H1 (cell line): Measurements from ENCODE around the gene RAET1E. TPM values are rescaled to one million over a fixed set of nuclear protein-coding genes. Genes with fewer than 3 reads are reported as not detected.

ENCODE experiments used
- CTCF ChIA-PET: fragments of 300-600 bp; sonication (Branson Sonifier 250); formaldehyde crosslinking; loops from one replicate; lab custom pipeline; 2021; ENCODE audit not compliant: partially characterized antibody; lab: Charles Lee
- POLR2A ChIA-PET: fragments of 300-600 bp; sonication (Branson Sonifier 250); formaldehyde crosslinking; loops from one replicate; lab custom pipeline; 2021; ENCODE audit warnings: inconsistent platforms; ENCODE audit not compliant: partially characterized antibody; lab: Charles Lee
- DNase-seq, 2 experiments: peaks; one replicate each; pipeline versions ENCODE4 v3.0.0 to v3.0.0-alpha.2; 2010 to 2022; ENCODE audit warnings: low spot score in 2 of 2, low read depth in 1 of 2, mixed read lengths in 1 of 2
- FAIRE-seq: peaks from 2 replicates; lab custom pipeline; 2011; peaks lifted over from hg19 to GRCh38; lab: Jason Lieb, UNC
- H2AFZ ChIP-seq: 2 replicates; pipeline ENCODE4 v1.8.1; 2012; ENCODE audit warnings: low read length, inconsistent platforms
- H2AK5ac ChIP-seq: 2 replicates; pipeline ENCODE4 v1.6.1; 2013; ENCODE audit warnings: low read depth, low read length
- H2BK120ac ChIP-seq: replicated peaks from 2 replicates; pipeline ENCODE3; 2013; ENCODE audit warnings: low read depth, low read length, inconsistent platforms
- H2BK12ac ChIP-seq: 2 replicates; pipeline ENCODE4 v1.6.1; 2013; ENCODE audit warnings: low read depth, low read length
- H2BK15ac ChIP-seq: 2 replicates; pipeline ENCODE4 v1.6.1; 2013; ENCODE audit warnings: low read length
- H2BK20ac ChIP-seq: 2 replicates; pipeline ENCODE4 v1.6.1; 2013; ENCODE audit warnings: low read length
- H2BK5ac ChIP-seq: 2 replicates; pipeline ENCODE4 v1.6.1; 2013; ENCODE audit warnings: low read depth, low read length
- H3K14ac ChIP-seq: 2 replicates; pipeline ENCODE4 v1.6.1; 2013; ENCODE audit warnings: inconsistent platforms; ENCODE audit not compliant: insufficient read length
- H3K18ac ChIP-seq: 2 replicates; pipeline ENCODE4 v1.6.1; 2013; ENCODE audit warnings: low read length; ENCODE audit errors: extremely low read depth
- H3K23ac ChIP-seq: 2 replicates; pipeline ENCODE4 v1.6.1; 2013; ENCODE audit warnings: inconsistent platforms; ENCODE audit not compliant: insufficient read length
- H3K23me2 ChIP-seq: 2 replicates; pipeline ENCODE4 v1.6.1; 2013; ENCODE audit warnings: low read depth, low read length
- H3K27ac ChIP-seq: 2 replicates; pipeline ENCODE4 v1.6.1; 2011; ENCODE audit warnings: low read depth, low read length, inconsistent platforms
- H3K27me3 ChIP-seq, 4 experiments: replicated peaks in 1 of 4; 1 replicate in 1 of 4; 2 replicates in 3 of 4; pipeline versions ENCODE4 v1.6.1 to v1.8.1; 2011 to 2013; ENCODE audit warnings: low read length in 3 of 4, mild to moderate bottlenecking in 3 of 4, inconsistent platforms in 2 of 4, mixed read lengths in 2 of 4, moderate library complexity in 1 of 4; ENCODE audit not compliant: control insufficient read depth in 3 of 4, insufficient read depth in 3 of 4; ENCODE audit errors: extremely low read depth in 1 of 4
- H3K36me3 ChIP-seq, 4 experiments: 2 replicates each; pipeline versions ENCODE4 v1.6.1 to v1.8.1; 2011 to 2013; ENCODE audit warnings: mild to moderate bottlenecking in 4 of 4, low read length in 3 of 4, moderate library complexity in 2 of 4, control low read depth in 1 of 4, inconsistent platforms in 1 of 4; ENCODE audit not compliant: insufficient read depth in 4 of 4, control insufficient read depth in 2 of 4
- H3K4ac ChIP-seq: replicated peaks from 2 replicates; pipeline ENCODE3; 2013; ENCODE audit warnings: low read length, low read depth, mixed read lengths, inconsistent platforms; ENCODE audit not compliant: insufficient read length
- H3K4me1 ChIP-seq, 4 experiments: replicated peaks in 1 of 4; 1 replicate in 1 of 4; 2 replicates in 3 of 4; pipeline versions ENCODE4 v1.6.1 to v1.8.1; 2011 to 2013; ENCODE audit warnings: low read length in 3 of 4, inconsistent platforms in 2 of 4, mixed read lengths in 1 of 4; ENCODE audit not compliant: insufficient read depth in 4 of 4, control insufficient read depth in 3 of 4
- H3K4me2 ChIP-seq, 2 experiments: 2 replicates each; pipeline versions ENCODE4 v1.6.1 to v1.8.1; 2011 to 2013; ENCODE audit warnings: low read depth in 2 of 2, low read length in 2 of 2, control low read depth in 1 of 2, inconsistent platforms in 1 of 2, mild to moderate bottlenecking in 1 of 2; ENCODE audit not compliant: insufficient read depth in 1 of 2
- H3K4me3 ChIP-seq, 4 experiments: fragments of 200-600, 300-600 bp in 1 of 4; sonication (generic), shearing (Covaris generic), sonication (Bioruptor Twin) in 1 of 4; 2 replicates each; pipeline versions ENCODE4 v1.5.1 to v1.8.1; 2011 to 2016; ENCODE audit warnings: low read length in 4 of 4, low read depth in 3 of 4, control low read depth in 2 of 4, inconsistent platforms in 2 of 4, mild to moderate bottlenecking in 2 of 4, mixed read lengths in 1 of 4, moderate library complexity in 1 of 4; ENCODE audit not compliant: insufficient read depth in 2 of 4; ENCODE audit errors: extremely low read depth in 1 of 4
- H3K56ac ChIP-seq: replicated peaks from 2 replicates; pipeline ENCODE3; 2013; ENCODE audit warnings: low read depth, mild to moderate bottlenecking, mixed read lengths, low read length, inconsistent platforms; ENCODE audit not compliant: insufficient read length
- H3K79me1 ChIP-seq: 2 replicates; pipeline ENCODE4 v1.6.1; 2013; ENCODE audit warnings: low read depth, low read length, control low read depth
- H3K79me2 ChIP-seq, 2 experiments: 2 replicates each; pipeline versions ENCODE4 v1.6.1 to v1.8.1; 2012 to 2013; ENCODE audit warnings: low read length in 2 of 2, mild to moderate bottlenecking in 2 of 2, inconsistent platforms in 1 of 2; ENCODE audit not compliant: insufficient read depth in 2 of 2, control insufficient read depth in 1 of 2
- H3K9ac ChIP-seq, 4 experiments: replicated peaks in 1 of 4; 1 replicate in 1 of 4; 2 replicates in 3 of 4; pipeline versions ENCODE4 v1.6.1 to v1.8.1; 2011 to 2013; ENCODE audit warnings: low read depth in 3 of 4, low read length in 3 of 4, control low read depth in 2 of 4, mild to moderate bottlenecking in 2 of 4, moderate library complexity in 2 of 4, inconsistent platforms in 1 of 4; ENCODE audit errors: extremely low read depth in 1 of 4
- H3K9me3 ChIP-seq, 2 experiments: 2 replicates each; pipeline versions ENCODE4 v1.6.1 to v1.8.1; 2012 to 2013; ENCODE audit warnings: mild to moderate bottlenecking in 2 of 2, moderate library complexity in 2 of 2, control low read depth in 1 of 2, inconsistent platforms in 1 of 2, low read depth in 1 of 2, low read length in 1 of 2, mixed read lengths in 1 of 2; ENCODE audit not compliant: insufficient read depth in 2 of 2
- H4K20me1 ChIP-seq, 2 experiments: replicated peaks in 1 of 2; 2 replicates each; pipeline versions ENCODE3 to v1.8.1; 2011 to 2013; ENCODE audit warnings: inconsistent platforms in 2 of 2, low read length in 2 of 2, mild to moderate bottlenecking in 1 of 2; ENCODE audit not compliant: insufficient read depth in 2 of 2, control insufficient read depth in 1 of 2
- H4K5ac ChIP-seq: 2 replicates; pipeline ENCODE4 v1.6.1; 2013; ENCODE audit warnings: low read length, low read depth, mixed read lengths, inconsistent platforms; ENCODE audit not compliant: insufficient read length
- H4K8ac ChIP-seq: 2 replicates; pipeline ENCODE4 v1.8.0; 2013; ENCODE audit warnings: mild to moderate bottlenecking, moderate library complexity, low read length, inconsistent platforms; ENCODE audit not compliant: insufficient read depth; ENCODE audit errors: extremely low read depth
- H4K91ac ChIP-seq: replicated peaks from 2 replicates; pipeline ENCODE3; 2013; ENCODE audit warnings: low read length, mixed read lengths, inconsistent platforms; ENCODE audit not compliant: insufficient read length
- ATF2 ChIP-seq: IDR thresholded peaks from 2 replicates; pipeline ENCODE4 v1.6.1; 2012; ENCODE audit warnings: low read length, inconsistent platforms
- E2F6 ChIP-seq: IDR thresholded peaks from 2 replicates; pipeline ENCODE4 v1.6.1; 2012; ENCODE audit warnings: inconsistent platforms
- EGR1 ChIP-seq: IDR thresholded peaks from 2 replicates; pipeline ENCODE4 v1.6.1; 2011; ENCODE audit warnings: low read depth, low read length, borderline replicate concordance
- FOSL1 ChIP-seq: IDR thresholded peaks from 2 replicates; pipeline ENCODE4 v1.6.1; 2011; ENCODE audit warnings: mild to moderate bottlenecking, low read depth, low read length, moderate library complexity; ENCODE audit not compliant: insufficient read depth
- SIN3A ChIP-seq, 2 experiments: IDR thresholded peaks in 1 of 2; conservative IDR thresholded peaks in 1 of 2; 2 replicates each; pipeline ENCODE4 v1.6.1; 2011 to 2012; ENCODE audit warnings: low read length in 2 of 2, improper control_type of control experiment in 1 of 2, low read depth in 1 of 2, mild to moderate bottlenecking in 1 of 2
- SP1 ChIP-seq: IDR thresholded peaks from 2 replicates; pipeline ENCODE4 v1.6.1; 2011; ENCODE audit warnings: low read depth, low read length
- SUZ12 ChIP-seq: fragments of 200-600 bp; sonication (generic); IDR thresholded peaks from 2 replicates; pipeline ENCODE4 v1.6.1; 2012; ENCODE audit warnings: mild to moderate bottlenecking, inconsistent platforms, low read length, moderate library complexity, mixed read lengths
- TBP ChIP-seq: IDR thresholded peaks from 2 replicates; pipeline ENCODE4 v1.6.1; 2011; ENCODE audit warnings: low read depth, low read length, improper control_type of control experiment
- WGBS, 2 experiments: shearing (Covaris generic) in 1 of 2; methylation state at CpG; one replicate each; pipeline versions ENCODE4 v1.1.6 to v1.1.7; 2013 to 2015; ENCODE audit warnings: low lambda C conversion rate in 2 of 2, mixed read lengths in 2 of 2, inconsistent platforms in 1 of 2, low coverage in 1 of 2, missing lambda C conversion rate in 1 of 2; ENCODE audit not compliant: insufficient replicate concordance in 2 of 2, insufficient coverage in 1 of 2, insufficient read length in 1 of 2; ENCODE audit errors: extremely low coverage in 1 of 2, missing lambda C conversion rate in 1 of 2; 5-methylcytosine and 5-hydroxymethylcytosine counted together
- polyA plus RNA-seq, 7 experiments: library from polyadenylated mRNA; depleted of rRNA in 3 of 7; stranded (reverse) in 5 of 7; unstranded in 2 of 7; fragments of >200 nt in 5 of 7; fragments of 200-250 nt in 2 of 7; gene quantifications; 1 replicate in 5 of 7; 2 replicates in 1 of 7; 4 replicates in 1 of 7; pipeline versions ENCODE4 v1.2.1 to v1.2.3, GENCODE V29; 2011 to 2013; ENCODE audit warnings: missing spikeins in 2 of 7, mixed read lengths in 2 of 7
- total RNA-seq: library from RNA; stranded (reverse); fragmentation: NEBNext Ultra II Directional; extraction: Animal tissue kit (Norgen Biotek cat#: 25700); gene quantifications from 2 replicates; pipeline ENCODE4 v1.2.1, GENCODE V29; 2021

The RAET1E gene
- total and polyA plus RNA-seq, 2 of the 8 experiments (the other 6 are each of a cell fraction or from before 2014, with no cell fraction given) = not detected

GRCh38 chr6:149854532-149854931 lies 43.4 kb downstream of the RAET1E start:
- Histone ChIP-seq H3K23ac (no peak overlapping the region), H3K18ac (no peak overlapping the region), H3K14ac (no peak overlapping the region), H2AFZ (no peak overlapping the region), H3K23me2 (no peaks in the 10 kb centered on the region), H4K20me1 (no peaks in the 10 kb centered on the region), H3K36me3 (no peaks in the 10 kb centered on the region), H3K4me3 (no peak overlapping the region), H4K8ac (no peak overlapping the region), H3K79me1 (no peaks in the 10 kb centered on the region), H2BK5ac (no peak overlapping the region), H3K9me3 (no peaks in the 10 kb centered on the region), H4K5ac (no peak overlapping the region), H2AK5ac (no peak overlapping the region), H3K79me2 (peaks cover 0 to 3% of the 10 kb centered on the region in 2 experiments; a peak in 1 of 4 replicates), H2BK15ac (no peak overlapping the region), H2BK12ac (no peak overlapping the region), H2BK120ac (no peak overlapping the region), H3K4me1 (peaks cover 0 to 7% (median 0%) of the 10 kb centered on the region in 4 experiments; a peak in 4 of 7 replicates), H2BK20ac (no peak overlapping the region), H3K56ac (no peak overlapping the region), H3K27ac (no peak overlapping the region), H3K4me2 (no peak overlapping the region), H3K9ac (no peak overlapping the region), H4K91ac (no peak overlapping the region), H3K4ac (no peak overlapping the region), H3K27me3 (no peaks in the 10 kb centered on the region)
- WGBS, 2 experiments = 87% methylated on average over 6 of the region's 6 CpGs; no CpG with 5 or more reads in 1 of the 2 experiments
- TF ChIP-seq TBP (no peak), EGR1 (no peak), SIN3A (conservative IDR thresholded peaks at IDR 0.05 in 1 of 2, IDR thresholded peaks at IDR 0.05 in 1 of 2; ENCODE audit: low read depth in 1 of 2, low read length in 2 of 2) (no peak), E2F6 (no peak), ATF2 (no peak), SUZ12 (no peak), SP1 (no peak), FOSL1 (no peak)
- CTCF ChIA-PET = interaction anchor here (0.7 to 6.2 kb wide), 8 partner anchors 10 to 68 kb away, joined by 3 to 34 read pairs (median 4); partner anchors contain the start of gene RAET1G
- FAIRE-seq (no peak), DNase-seq (no peak)
- POLR2A ChIA-PET = interaction anchor here (1.7 kb wide), 1 partner anchor 9 kb away, joined by 4 read pairs; no protein-coding TSS in a partner anchor
